CMK (cell line): Measurements from ENCODE around the gene EIF3K.

Experiments used
- DNase-seq: peaks from one replicate; pipeline ENCODE4 v3.0.0-alpha.2; 2010; ENCODE audit warnings: low read depth

The EIF3K gene

GRCh38 chr19:38684078-38684861 is 65.3 kb downstream of the EIF3K start:
- no peak for DNase-seq

- DNase-seq: no peak
Measured at GRCh38 chr19:38684862-38685665, 66.1 kb downstream of the EIF3K start.

GRCh38 chr19:38685666-38686529 is 66.9 kb downstream of the EIF3K start:
- no peak for DNase-seq

- DNase-seq: peak; percentile 69
Measured at GRCh38 chr19:38686530-38686888, 67.5 kb downstream of the EIF3K start.
